GM12878 (cell line): Measurements from ENCODE around the gene GSS. TPM values are rescaled to one million over a fixed set of nuclear protein-coding genes. Genes with fewer than 3 reads are reported as not detected.

Experiments
- ATAC-seq: fragments of 200-7000 bp; cut with Tn5 transposase; 3 replicates; pipeline ENCODE4 v1.9.1; 2020; ENCODE audit warnings: mild to moderate bottlenecking, moderate library complexity
- BruUV-seq: library from RNA; stranded (reverse); fragments of 400-500 nt; replicated peaks from 2 replicates; lab custom pipeline; 2021; lab: Mats Ljungman, UMichigan
- CTCF ChIA-PET: fragments of 300-600 bp; sonication (Branson Sonifier 250); formaldehyde crosslinking; extraction: SDS; loops from one replicate; lab custom pipeline; 2021; ENCODE audit warnings: inconsistent platforms; lab: Yijun Ruan, JAX
- POLR2A ChIA-PET: fragments of 350-600 bp; formaldehyde crosslinking; extraction: SDS; loops from one replicate; lab custom pipeline; 2021; ENCODE audit warnings: inconsistent platforms; lab: Charles Lee
- RAD21 ChIA-PET: fragments of 300-600 bp; sonication (Branson Sonifier 250); formaldehyde crosslinking; loops from one replicate; lab custom pipeline; 2023; ENCODE audit warnings: antibody characterized with exemption; ENCODE audit not compliant: unreplicated experiment; lab: Charles Lee
- SMC1A ChIA-PET: fragments of 300-600 bp; sonication (Branson Sonifier 250); formaldehyde crosslinking; loops from one replicate; lab custom pipeline; 2023; ENCODE audit not compliant: unreplicated experiment, uncharacterized antibody; lab: Charles Lee
- DNase-seq: peaks from one replicate; pipeline ENCODE4 v3.0.0-alpha.2; 2011; ENCODE audit warnings: low read depth, low spot score
- FAIRE-seq: peaks from 3 replicates; lab custom pipeline; 2011; peaks lifted over from hg19 to GRCh38; lab: Jason Lieb, UNC
- H2AFZ ChIP-seq: 2 replicates; pipeline ENCODE4 v1.6.0; 2011; ENCODE audit warnings: low read depth, low read length, control low read depth; ENCODE audit not compliant: control insufficient read depth
- H3K27ac ChIP-seq: 2 replicates; pipeline ENCODE4 v1.5.1; 2011; ENCODE audit warnings: control low read depth; ENCODE audit not compliant: control insufficient read depth, insufficient read depth
- H3K27me3 ChIP-seq, 2 experiments: replicated peaks in 1 of 2; 2 replicates each; pipeline versions ENCODE4 v1.6.0 to v1.6.1; 2011; ENCODE audit warnings: low read length in 1 of 2; ENCODE audit not compliant: control insufficient read depth in 2 of 2, insufficient read depth in 2 of 2
- H3K36me3 ChIP-seq, 2 experiments: 2 replicates each; pipeline ENCODE4 v1.5.1; 2011; ENCODE audit warnings: low read length in 1 of 2; ENCODE audit not compliant: control insufficient read depth in 2 of 2, insufficient read depth in 2 of 2
- H3K4me1 ChIP-seq: 2 replicates; pipeline ENCODE4 v1.6.1; 2011; ENCODE audit warnings: mild to moderate bottlenecking, low read length, moderate library complexity, mixed read lengths; ENCODE audit not compliant: control insufficient read depth, insufficient read depth
- H3K4me2 ChIP-seq: 2 replicates; pipeline ENCODE4 v1.6.0; 2011; ENCODE audit warnings: control low read depth; ENCODE audit not compliant: control insufficient read depth, insufficient read depth
- H3K4me3 ChIP-seq: fragments of 200-600 bp; sonication (generic); 2 replicates; pipeline ENCODE4 v1.5.1; 2016
- H3K79me2 ChIP-seq: 2 replicates; pipeline ENCODE4 v1.6.0; 2011; ENCODE audit warnings: low read length; ENCODE audit not compliant: control insufficient read depth, insufficient read depth
- H3K9ac ChIP-seq: 2 replicates; pipeline ENCODE4 v1.8.0; 2011; ENCODE audit warnings: low read length, control low read depth, mixed read lengths; ENCODE audit not compliant: control insufficient read depth, insufficient read depth
- H3K9me3 ChIP-seq: replicated peaks from 3 replicates; pipeline ENCODE4 v1.5.1; 2011; ENCODE audit warnings: mild to moderate bottlenecking, low read length; ENCODE audit not compliant: control insufficient read depth, insufficient read depth
- H4K20me1 ChIP-seq: 2 replicates; pipeline ENCODE4 v1.6.0; 2011; ENCODE audit not compliant: control insufficient read depth, insufficient read depth
- BACH1 ChIP-seq: fragments of 450-650 bp; IDR thresholded peaks from 2 replicates; pipeline ENCODE4 v1.6.1; 2017; ENCODE audit warnings: mild to moderate bottlenecking, borderline replicate concordance
- BRCA1 ChIP-seq: IDR thresholded peaks from 2 replicates; pipeline ENCODE4 v1.6.1; 2011; ENCODE audit warnings: low read depth, low read length, improper control_type of control experiment
- CEBPZ ChIP-seq: fragments of 150-350 bp; IDR thresholded peaks from 2 replicates; pipeline ENCODE4 v1.6.1; 2016; ENCODE audit warnings: low read depth, low read length
- ELK1 ChIP-seq: IDR thresholded peaks from 2 replicates; pipeline ENCODE4 v1.6.1; 2012; ENCODE audit warnings: low read depth, low read length, improper control_type of control experiment
- ESRRA ChIP-seq: IDR thresholded peaks from 2 replicates; pipeline ENCODE4 v1.6.1; 2012; ENCODE audit warnings: mild to moderate bottlenecking, low read length, improper control_type of control experiment
- EZH2 ChIP-seq: IDR thresholded peaks from 2 replicates; pipeline ENCODE4 v1.6.1; 2012; ENCODE audit warnings: low read depth, mild to moderate bottlenecking, control low read depth, inconsistent platforms, low read length, borderline replicate concordance; ENCODE audit not compliant: control insufficient read depth
- IKZF1 ChIP-seq: fragments of 450-650 bp; conservative IDR thresholded peaks from 2 replicates; pipeline ENCODE4 v1.6.1; 2017; ENCODE audit warnings: antibody characterized with exemption, mild to moderate bottlenecking
- JUND ChIP-seq: IDR thresholded peaks from 2 replicates; pipeline ENCODE4 v1.6.1; 2012; ENCODE audit warnings: low read depth, mild to moderate bottlenecking, low read length, improper control_type of control experiment, moderate library complexity
- KAT2A ChIP-seq: conservative IDR thresholded peaks from 2 replicates; pipeline ENCODE4 v1.6.1; 2011; ENCODE audit warnings: low read depth, low read length; ENCODE audit not compliant: control insufficient read depth
- NFXL1 ChIP-seq: fragments of 450-650 bp; IDR thresholded peaks from 2 replicates; pipeline ENCODE4 v1.6.1; 2017; ENCODE audit warnings: antibody characterized with exemption, mild to moderate bottlenecking, borderline replicate concordance
- PBX3 ChIP-seq: IDR thresholded peaks from 2 replicates; pipeline ENCODE4 v1.6.1; 2011; ENCODE audit warnings: mild to moderate bottlenecking, low read depth, low read length, moderate library complexity; ENCODE audit not compliant: insufficient replicate concordance
- PML ChIP-seq: IDR thresholded peaks from 2 replicates; pipeline ENCODE4 v1.6.1; 2012; ENCODE audit warnings: low read length, inconsistent platforms
- RELA ChIP-seq: fragments of 450-650 bp; IDR thresholded peaks from 2 replicates; pipeline ENCODE4 v1.8.0; 2014; ENCODE audit warnings: borderline replicate concordance; ENCODE audit not compliant: partially characterized antibody
- SIN3A ChIP-seq: IDR thresholded peaks from 2 replicates; pipeline ENCODE4 v1.6.1; 2012; ENCODE audit warnings: low read depth, low read length, improper control_type of control experiment
- SMAD5 ChIP-seq: IDR thresholded peaks from 2 replicates; pipeline ENCODE4 v1.6.1; 2016; ENCODE audit warnings: antibody characterized with exemption, low read depth
- SP1 ChIP-seq: IDR thresholded peaks from one replicate; pipeline ENCODE4 v1.6.1; 2011; ENCODE audit warnings: low read depth, low read length
- SREBF1 ChIP-seq: IDR thresholded peaks from 2 replicates; pipeline ENCODE4 v1.6.1; 2012; ENCODE audit warnings: mild to moderate bottlenecking, low read length
- TCF3 ChIP-seq: IDR thresholded peaks from 2 replicates; pipeline ENCODE4 v1.6.1; 2012; ENCODE audit warnings: low read depth, mild to moderate bottlenecking, low read length, borderline replicate concordance; ENCODE audit not compliant: insufficient read depth
- ZZZ3 ChIP-seq: IDR thresholded peaks from 2 replicates; pipeline ENCODE4 v1.6.1; 2011; ENCODE audit warnings: low read depth; ENCODE audit not compliant: control insufficient read depth, insufficient read length
- in situ Hi-C: fragments of 300-500 bp; cut with MboI; formaldehyde crosslinking; loops from 9 replicates; pipeline ENCODE4 v1.14.3; 2018; ENCODE audit warnings: mixed read lengths
- intact Hi-C: fragments of 100-400 bp; cut with micrococcal nuclease; formaldehyde crosslinking; loops from one replicate; pipeline ENCODE4 v1.14.2; 2022; ENCODE audit not compliant: unreplicated experiment
- polyA plus RNA-seq, 11 experiments: library from polyadenylated mRNA; depleted of rRNA in 4 of 11; unstranded in 6 of 11; stranded (reverse) in 5 of 11; fragments of >200 nt; fragmentation: Nextera tagmentation in 4 of 11; fragmentation: Illumina TruSeq in 1 of 11; extraction: Ambion mirVana in 4 of 11; extraction: Trizol in 1 of 11; gene quantifications; 1 replicate in 1 of 11; 2 replicates in 10 of 11; pipeline versions ENCODE4 v1.2.1 to v1.2.3, GENCODE V29; 2011 to 2016; ENCODE audit warnings: inconsistent platforms in 2 of 11, missing spikeins in 2 of 11, low read depth in 1 of 11
- total RNA-seq, 4 experiments: library from RNA; depleted of rRNA in 3 of 4; stranded (reverse); fragments of >200 nt in 3 of 4; fragmentation: Illumina TruSeq in 1 of 4; extraction: Trizol in 1 of 4; gene quantifications; 2 replicates each; pipeline versions ENCODE4 v1.2.1 to v1.2.3, GENCODE V29; 2013 to 2021

The GSS gene
- total and polyA plus RNA-seq, 10 of the 15 experiments (the other 5 are each of a cell fraction or from before 2014, with no cell fraction given), result 12.7 to 120 (median 67.4) TPM

GRCh38 chr20:34921436-34921835 is 34.2 kb downstream of the GSS start (continued):
- no peak for TF ChIP-seq CEBPZ

GRCh38 chr20:34920055-34920454 is 35.6 kb downstream of the GSS start:
- DNase-seq (no peak), FAIRE-seq (no peak), ATAC-seq (no peak)
- H3K36me3 ChIP-seq, result no peaks in the 10 kb centered on the region; a peak in 1 of 4 replicates
- ChIA-PET POLR2A (no interaction called here), RAD21 (no interaction called here), CTCF (no interaction called here), SMC1A (interaction anchor here (0.7 kb wide), 1 partner anchor 245 kb away, joined by 3 read pairs; no protein-coding TSS in a partner anchor)
- no peaks in the 10 kb centered on the region for H4K20me1 ChIP-seq
- no peaks in the 10 kb centered on the region for H3K79me2 ChIP-seq
- no peak overlapping the region for H3K4me2 ChIP-seq
- no peak overlapping the region for H3K9ac ChIP-seq
- H3K27me3 ChIP-seq, result no peaks in the 10 kb centered on the region
- no peak overlapping the region for H2AFZ ChIP-seq
- no peaks in the 10 kb centered on the region for H3K4me1 ChIP-seq
- intact Hi-C loops, result no loop called here
- H3K9me3 ChIP-seq, result no peaks in the 10 kb centered on the region
- BruUV-seq, result no TSS peak
- no peak overlapping the region for H3K27ac ChIP-seq
- no peak overlapping the region for H3K4me3 ChIP-seq
- in situ Hi-C loops, result no loop called here
- TF ChIP-seq PML (no peak), SREBF1 (no peak), PBX3 (no peak), KAT2A (no peak), SIN3A (no peak), NFXL1 (no peak), ELK1 (no peak), EZH2 (no peak), ESRRA (no peak), RELA (no peak), SP1 (no peak), BRCA1 (no peak), IKZF1 (no peak), BACH1 (no peak), SMAD5 (no peak), TCF3 (no peak), JUND (no peak), ZZZ3 (no peak)
